ENCODE results near the gene EIF4E1B.

EIF4E1B gene

DNA sequence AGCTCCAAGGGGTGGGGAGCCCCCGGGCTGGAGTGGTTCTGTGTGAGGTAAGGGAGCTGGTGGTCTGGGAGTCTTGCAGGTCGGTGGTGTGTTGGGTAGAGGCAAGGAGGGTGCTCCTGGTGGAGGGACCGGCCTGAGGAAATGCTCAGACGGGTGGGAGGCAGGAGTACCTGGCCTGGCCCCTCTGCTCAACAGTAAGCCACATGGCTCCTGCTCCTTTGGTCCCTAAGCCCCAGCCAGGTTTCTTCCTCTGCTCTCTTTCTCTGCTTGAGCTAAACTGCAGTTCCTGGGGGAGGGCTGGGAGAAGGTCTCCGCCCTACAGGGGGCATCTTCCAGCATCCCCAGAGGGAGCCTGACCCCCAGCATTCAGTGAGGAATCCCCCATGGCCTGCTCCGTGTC is 34.0 kb downstream of the EIF4E1B start:
- DNase-seq (ENCODE audit: low spot score), result no peak

DNA sequence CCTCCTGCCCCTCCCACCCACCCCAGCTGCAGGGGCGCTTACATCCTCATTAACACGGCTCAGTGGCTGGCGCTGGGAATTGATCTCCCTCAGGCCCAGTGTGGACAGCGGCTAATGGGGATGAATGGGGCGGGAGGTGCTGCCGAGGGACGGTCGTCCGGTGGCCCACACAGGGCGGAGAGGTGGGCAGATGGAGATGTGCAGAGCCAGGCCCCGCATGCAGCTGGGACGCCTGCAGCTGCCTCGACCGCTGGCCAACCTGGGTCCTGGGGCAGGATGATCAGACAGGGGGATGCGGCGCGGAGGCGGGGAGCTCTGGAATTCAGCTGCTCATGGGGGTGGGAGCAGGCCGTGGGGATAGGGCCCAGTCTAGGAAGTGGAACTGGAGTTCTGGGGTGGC is 34.4 kb downstream of the EIF4E1B start:
- DNase-seq (ENCODE audit: low spot score), result no peak

DNA sequence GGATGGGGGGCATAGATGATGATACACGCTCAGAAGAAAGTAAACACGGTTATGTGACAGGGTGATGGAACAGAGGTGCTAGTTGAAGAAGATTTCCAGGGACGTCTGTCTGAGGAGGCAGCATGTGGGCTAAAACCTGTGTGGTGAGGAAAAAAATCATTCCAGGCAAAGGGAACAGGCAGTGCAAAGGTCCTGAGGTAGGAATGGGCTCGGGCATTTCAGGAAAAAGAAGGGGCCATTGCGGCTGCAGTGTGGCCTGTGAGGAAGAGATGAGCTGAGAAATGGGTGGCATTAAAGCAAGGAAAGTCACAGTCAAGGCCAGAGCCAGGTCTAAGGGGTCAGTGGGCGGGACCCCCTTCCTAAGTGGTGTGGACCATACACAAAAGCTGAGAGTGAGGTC is 35.0 kb downstream of the EIF4E1B start:
- DNase-seq (ENCODE audit: low spot score), result no peak

DNA sequence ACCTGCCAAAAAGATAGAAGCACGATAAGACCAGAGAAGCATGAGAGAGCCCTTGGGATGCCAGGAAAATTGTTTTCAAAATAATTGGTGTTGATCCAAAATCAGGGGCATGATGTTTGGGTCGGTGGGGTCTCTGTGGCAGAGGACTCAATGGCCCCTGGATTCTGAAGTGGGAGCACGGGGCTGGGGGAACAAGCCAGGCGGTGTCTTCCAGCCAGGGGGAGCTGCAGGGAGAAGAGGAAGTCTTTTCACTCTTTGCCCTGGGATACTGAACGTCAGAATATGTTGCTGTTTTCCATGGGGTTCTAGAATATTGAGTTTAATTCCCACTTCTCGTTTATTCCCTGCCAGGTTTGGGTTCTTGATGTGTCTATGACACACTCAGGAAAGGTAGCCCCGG is 37.2 kb downstream of the EIF4E1B start:
- DNase-seq (ENCODE audit: low spot score), result no peak

DNA sequence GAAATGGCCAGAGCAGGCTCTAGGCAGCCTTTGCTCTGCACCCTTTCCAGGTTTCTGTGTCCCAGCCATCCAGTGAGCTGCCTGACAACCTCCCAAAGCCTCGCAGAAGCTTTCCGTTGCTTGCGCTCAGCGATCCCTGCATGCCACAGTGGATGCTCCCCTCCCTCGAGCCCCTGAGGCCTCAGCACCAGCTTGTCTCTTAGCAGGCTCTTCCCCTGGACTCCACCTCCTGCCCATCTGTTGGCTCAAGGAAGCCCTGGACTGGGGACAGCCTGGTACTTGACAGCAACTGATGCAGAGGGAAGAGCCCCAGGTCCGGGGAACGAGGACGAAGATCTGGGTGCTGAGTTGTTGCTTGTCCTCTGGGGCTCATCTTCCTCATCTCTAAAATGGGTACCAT is 40.0 kb downstream of the EIF4E1B start:
- no peak for DNase-seq (ENCODE audit: low spot score)

DNA sequence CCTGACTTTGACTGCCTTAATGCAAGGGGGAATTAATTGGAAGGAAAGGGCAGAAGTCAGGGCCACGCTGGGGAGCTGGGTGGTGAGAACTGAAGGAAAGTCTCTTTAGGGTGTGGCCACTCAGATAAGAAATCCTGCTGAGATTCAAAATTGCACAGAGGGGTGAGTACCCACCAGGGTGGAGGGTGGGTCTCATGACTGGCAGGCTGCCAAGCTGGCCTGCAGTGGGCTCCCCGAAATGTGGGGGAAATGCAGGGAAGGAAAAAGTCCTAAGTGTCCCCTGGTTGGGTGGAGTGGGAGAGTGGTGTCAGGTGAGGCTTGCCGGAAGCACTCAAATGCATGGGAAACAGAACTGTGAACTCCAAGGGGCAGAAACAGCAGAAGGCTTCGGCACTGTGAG is 40.9 kb downstream of the EIF4E1B start:
- no peak for DNase-seq (ENCODE audit: low spot score)

DNA sequence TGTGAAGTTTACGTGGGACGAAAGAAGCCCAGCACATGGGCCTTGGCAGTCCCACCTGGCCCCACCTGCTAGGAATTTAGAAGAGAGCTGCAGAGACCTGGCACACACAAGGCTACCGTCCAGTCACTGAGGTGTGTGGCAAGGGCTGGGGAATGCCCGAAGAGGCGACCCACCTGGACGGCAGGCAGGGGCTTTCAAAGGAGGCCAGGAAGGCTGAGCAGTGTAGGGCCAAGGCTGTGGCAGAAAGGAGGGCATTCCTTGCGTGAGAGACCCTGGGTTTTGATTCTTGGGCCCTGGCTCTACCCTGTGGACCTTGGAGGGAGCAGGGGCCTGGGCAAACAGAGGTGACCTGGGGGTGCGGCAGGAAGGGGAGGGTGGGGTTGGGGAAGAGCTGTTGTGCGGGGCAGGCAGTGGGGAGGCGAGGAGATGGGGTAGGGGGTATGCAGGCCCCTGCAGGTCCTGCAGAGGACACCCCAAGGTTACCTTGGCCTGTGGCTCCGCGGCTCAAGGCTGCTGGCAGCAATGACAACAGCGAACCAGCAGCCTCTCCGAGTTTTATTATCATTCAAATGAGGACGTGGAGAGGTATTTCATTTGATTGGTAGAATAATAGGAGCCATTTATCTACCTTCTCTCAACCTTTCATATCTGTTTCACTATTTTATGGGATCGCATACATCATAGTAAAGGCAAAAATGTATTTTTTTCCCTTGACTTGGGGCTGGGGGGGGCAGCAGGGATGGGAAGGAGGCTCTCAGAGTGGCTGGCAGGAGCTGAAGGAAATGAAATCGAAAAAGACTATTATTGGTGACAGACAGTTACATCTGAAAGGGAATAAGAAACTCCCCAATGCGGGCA is 41.6 kb downstream of the EIF4E1B start:
- DNase-seq (ENCODE audit: low spot score), result no peak

DNA sequence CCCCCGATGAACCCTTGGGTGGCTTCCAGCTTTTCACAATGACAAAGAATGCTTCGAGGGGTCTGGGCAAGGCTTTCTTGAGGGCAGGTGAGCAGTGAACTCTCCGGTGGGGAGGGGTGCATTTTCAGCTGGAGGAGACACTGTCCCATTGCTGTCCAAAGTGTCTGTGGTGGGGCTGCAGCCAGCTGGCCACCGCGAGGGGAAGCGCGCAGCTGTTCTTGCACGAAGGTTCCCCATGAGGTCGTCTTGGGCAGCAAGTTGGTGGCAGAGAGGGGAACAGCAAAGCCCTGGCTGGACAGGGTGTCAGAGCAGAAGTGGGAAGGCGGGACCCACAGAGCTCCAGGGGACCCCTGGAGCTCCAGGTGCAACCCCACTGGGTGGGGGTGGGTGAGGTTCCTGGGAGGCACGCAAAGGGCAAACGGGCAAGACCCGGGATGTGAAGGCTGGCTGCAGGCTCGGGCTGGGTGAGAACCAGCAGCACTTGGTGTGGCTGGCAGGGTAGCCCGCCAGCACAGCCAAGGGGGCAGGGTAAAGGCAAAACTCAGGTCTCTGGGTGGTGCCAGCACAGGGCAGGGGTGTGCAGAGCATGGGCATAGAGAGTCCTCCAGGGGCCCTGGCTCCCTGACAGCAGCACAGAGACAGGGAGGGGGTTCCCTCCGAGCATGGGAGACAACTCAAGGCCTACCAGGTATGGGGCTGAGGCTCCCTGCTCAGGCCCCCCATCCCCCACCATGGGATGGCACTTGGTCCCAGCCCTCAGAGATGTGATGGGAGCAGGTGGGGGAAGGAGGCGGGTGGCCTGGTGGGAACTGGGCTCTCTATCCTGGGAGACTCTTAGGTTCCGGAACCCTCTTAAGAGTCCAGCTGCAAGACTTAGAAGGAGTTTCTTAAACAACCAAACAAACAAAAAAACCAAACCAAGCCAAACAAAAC is 43.4 kb downstream of the EIF4E1B start:
- no peak for DNase-seq (ENCODE audit: low spot score)

DNA sequence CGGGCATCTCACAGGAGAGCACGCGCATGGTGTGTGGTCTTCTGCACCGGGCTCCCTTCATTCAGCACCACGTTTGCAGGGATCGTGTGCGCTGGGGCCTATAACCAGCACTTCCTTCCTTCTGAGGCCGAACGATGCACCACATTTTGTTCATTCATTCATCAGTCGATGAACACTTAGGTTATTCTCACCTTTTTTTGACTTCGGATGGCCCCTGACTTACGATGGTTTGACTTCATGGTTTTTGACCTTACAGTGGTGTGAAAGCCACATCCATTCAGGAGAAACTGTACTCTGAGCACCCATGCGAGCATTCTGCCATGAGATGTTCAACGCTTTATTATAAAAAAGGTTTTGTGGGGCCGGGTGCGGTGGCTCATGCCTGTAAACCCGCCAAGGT is 44.3 kb downstream of the EIF4E1B start:
- DNase-seq (ENCODE audit: low spot score), result no peak

DNA sequence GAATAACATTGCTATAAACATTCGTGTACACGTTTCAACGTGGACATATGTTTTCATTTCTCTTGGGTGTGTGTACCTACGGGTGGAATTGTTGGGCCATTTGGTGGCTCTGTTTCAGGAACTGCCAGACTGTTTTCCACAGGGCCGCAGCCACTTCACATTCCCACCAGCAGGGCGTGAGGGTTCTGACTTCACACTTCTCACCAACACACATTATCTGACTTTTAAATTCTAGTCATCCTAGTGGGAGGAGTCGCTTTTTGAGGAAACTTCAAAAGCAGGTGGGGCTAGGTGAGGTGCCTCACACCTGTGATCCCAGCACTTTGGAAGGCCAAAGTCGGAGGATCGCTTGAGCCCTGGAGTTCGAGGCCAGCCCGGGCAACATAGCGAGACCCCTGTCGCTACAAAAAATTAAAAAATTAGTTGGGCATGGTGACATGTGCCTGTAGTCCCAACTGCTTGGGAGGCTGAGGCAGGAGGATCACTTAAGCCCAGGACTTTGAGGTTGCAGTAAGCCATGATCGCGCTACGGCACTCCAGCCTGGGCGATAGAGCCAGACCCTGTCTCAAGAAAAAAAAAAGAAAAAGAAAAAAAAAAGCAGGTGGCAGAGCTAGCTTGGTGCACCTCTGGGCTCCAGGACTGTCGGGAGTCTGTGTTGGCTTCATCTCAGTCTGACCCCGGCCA is 45.3 kb downstream of the EIF4E1B start:
- no peak for DNase-seq (ENCODE audit: low spot score)

DNA sequence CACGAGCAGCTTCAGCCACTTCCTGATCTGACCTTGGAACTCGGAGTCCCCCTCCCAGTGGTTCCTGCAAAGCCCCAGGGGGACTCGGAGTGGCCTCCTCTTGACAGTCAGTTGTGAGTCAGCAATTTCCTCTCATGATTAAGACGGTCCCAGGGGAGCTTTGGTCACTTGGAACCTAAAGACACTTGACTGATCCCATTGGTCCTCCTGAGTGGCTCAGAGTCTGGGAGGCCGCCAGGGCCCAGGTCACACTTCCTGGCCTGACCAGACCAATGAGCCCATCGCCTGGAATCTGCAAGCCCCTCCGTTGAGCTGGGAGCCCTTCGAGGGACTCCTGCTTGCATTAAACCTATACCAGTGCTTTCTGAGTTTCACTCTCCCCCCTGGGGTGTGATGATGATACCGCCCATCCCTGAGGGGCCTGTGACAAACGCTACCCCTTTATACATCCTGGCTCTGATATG is 45.9 kb downstream of the EIF4E1B start:
- DNase-seq (ENCODE audit: low spot score), result no peak

DNA sequence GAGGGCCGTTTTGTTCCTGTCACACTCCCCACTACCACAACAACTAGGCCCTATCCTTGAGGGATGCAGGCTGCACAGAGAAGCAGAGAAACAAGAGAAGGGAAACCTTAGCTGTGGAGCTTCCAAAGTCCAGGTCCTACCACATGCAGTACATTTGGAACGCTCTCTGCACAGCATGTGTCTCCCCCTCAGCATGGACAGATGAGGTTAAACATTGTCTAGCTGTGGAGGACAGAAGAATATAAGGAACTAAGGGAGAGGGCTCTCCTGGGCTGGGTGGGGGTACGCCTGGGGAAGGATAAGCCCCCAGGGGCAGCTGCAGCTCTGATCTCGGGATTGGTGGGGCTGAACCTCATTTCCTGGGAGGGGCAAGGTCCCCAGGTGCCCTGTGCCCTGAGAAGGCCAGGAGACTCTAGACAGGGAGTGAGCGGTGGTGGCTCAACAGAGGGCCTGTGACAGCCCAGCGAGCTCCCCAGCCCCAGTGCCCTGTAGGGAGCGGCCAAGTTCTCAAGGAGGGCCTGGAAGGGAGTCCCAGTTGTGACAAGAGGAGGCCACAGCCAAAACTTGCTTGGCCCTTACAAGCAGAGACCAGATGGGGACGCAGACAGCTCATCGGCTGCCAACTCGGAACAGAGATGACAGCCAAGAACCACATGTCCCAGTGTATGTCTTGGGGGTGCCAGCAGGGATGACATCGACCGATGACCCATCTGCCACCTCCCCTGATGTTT is 46.9 kb downstream of the EIF4E1B start:
- DNase-seq (ENCODE audit: low spot score), result no peak

DNA sequence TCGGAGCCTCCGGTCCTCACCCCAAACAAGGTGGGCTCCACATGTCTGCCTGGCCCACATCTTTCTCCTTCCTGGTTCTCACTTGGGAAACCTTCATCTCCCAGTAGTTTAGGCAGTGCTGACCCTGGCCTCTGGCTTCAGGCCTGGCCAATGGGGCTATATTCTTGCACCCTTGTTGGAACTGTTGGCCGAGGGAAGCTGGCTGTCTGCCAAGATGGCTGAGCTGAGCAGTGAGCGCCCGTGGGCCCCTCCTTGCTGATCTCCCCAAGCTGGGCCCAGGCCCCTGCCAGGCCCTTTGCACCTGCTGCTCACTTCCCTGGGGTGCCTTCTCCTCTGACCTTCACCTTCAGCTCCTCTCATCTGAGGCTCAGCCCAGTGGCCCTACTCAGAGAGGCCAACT is 48.1 kb downstream of the EIF4E1B start:
- DNase-seq (ENCODE audit: low spot score), result no peak

DNA sequence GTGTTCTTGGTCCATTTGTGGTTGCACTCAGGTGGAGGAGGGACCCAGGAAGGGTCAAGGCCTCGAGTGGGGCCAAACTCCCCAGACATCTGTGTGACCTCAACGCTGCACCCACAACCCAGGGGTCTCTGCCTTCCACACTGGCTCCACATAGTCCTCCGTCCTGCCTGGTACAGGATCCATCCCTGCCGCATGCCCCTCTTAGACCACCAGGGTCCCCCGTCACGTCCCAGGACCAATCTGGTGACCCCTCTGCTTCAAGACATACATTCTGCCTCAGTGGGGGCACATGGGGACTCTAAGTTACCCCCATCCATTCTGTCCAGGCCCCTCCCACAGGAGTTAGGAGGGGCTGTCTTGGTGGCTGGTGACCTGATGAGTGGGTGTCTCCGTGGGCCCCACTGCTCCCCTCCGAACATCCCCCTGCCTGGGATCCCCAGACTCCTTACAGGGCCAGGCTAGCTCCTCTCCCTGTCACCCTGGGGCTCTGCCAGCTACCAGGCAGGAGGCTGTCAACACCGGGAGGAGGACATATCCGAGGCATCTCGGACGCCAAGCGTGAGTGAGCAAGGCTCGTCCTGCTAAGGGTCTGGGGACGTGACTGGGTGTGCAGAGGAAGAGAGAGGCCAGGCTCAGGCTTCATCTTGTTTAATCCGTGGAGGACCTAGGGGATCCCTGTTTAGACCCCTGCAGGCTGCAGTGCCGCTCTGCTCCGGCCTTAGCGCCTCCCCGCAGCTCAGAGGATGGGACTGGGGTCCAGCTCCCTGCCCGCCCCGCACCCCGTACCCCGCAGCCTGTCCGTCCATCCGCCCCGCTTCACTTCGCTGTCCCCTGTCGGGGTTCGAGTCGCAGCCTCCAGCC is 49.1 kb downstream of the EIF4E1B start:
- no peak for DNase-seq (ENCODE audit: low spot score)

DNA sequence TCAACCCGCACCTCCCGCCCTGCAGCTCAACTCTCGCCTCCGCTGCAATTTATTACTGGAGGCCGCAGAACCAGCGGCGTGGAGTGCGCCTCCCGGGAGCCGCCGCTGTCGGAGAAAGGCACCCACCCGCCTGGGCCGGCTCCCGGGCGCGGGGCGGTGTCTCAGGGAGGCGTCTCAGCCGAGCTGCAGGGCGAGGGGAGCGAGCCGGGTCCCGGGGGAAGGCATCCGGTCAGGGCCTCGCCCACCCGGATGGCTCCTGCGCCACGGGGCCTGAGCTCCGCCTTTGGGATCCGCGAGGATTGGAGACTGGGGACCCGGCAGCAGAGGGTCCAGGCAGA is 49.7 kb downstream of the EIF4E1B start:
- no peak for DNase-seq (ENCODE audit: low spot score)

DNA sequence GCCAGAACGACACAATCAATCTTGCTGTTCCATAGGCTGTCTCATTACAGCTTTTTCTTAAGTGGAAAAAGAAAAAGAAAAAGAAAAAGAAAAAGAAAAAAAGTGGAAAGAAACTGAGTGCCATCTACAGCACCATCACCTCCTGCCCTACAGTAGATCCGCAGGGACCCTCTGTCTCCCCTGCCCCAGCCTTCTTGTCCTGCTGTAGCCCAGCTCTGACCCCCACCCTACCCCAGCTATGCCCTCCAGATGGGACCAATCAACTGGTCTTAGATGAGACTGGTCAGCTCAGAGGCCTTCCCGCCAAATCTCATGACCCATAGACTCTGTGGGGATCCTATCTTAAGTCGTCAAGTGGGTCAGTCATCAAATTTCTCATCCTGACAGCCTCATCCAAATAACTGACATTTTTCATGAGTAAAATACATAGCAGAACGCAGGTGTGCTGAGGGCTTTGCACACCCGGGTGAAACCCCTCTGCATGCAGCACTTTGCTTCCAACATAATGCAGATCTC is 51.6 kb downstream of the EIF4E1B start:
- DNase-seq (ENCODE audit: low spot score), result no peak

DNA sequence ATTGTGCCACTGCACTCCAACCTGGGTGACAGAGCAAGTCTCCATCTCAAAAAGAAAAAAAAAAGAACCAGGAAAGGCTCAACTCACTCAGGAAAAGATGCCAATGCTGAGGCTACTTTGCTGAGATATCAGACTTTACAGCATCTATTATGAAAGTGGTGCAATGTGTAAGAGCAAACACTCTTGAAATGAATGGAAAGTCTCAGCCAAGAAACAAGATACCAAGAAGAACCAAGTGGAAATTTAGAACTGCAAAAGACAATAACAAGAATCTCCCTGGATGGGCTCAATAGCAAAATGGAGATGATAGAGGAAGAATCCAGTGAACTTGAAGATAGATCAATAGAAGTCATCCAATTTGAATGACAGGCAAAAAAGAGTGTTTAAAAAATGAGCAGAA is 54.5 kb downstream of the EIF4E1B start:
- no peak for DNase-seq (ENCODE audit: low spot score)

DNA sequence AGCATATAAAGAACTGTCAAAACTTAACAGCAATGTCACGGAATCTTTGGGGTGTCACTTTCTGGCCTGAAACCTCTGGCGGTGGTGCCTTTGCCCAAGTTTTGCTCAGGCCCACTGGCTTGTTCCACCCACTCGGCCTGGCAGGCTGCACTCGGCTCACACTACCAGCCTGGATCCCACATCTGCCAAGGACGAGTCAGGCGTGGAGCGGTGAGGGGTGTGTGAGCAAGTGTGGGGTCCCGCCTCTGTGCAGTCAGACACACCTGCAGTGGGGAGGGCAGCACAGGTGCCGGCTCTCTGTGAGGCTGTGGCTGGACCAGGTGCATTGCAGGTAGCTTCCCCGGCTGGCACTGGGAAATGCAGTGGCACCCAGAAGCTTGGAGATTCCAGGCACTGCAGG is 56.8 kb downstream of the EIF4E1B start:
- DNase-seq (ENCODE audit: low spot score), result no peak

DNA sequence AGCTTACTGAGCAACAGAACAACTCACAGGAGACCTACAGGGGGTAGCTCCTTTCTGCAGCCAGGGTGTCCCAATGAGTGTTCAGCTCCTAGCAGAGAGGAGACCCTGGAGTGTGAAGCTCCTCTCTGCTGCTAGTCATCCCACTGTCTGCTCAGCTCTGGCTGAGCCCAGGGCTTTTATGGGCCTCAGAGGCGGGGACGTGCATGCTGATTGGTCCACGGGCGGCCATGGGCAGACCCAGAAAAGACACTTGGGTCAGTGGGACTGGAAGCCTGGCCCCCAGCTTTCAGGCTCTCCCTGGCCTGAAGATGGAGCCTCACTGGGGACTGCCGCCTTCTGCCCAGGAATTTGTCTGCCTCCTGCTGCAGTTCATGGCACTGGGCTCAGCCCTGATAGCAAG is 57.4 kb downstream of the EIF4E1B start:
- no peak for DNase-seq (ENCODE audit: low spot score)

DNA sequence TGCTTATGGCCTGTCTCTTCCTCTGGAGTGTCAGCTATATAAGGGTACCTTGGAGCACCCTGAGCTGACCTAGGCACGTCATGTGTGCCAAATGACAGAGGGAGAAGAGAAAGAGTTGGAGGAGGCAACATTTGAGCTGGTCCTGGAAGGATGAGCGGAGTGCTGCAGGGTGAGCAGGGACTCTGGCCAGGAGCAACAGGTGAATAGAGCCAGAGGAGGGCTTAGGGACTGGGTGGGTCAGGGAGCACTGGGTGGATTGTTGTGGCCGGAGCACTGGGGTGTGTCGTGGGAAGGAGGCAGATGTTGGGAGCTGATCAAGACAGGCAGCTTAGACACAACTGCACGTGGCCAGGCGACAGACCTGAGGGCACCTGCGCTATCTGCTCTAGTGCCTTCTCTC is 60.4 kb downstream of the EIF4E1B start:
- no peak for DNase-seq (ENCODE audit: low spot score)

DNA sequence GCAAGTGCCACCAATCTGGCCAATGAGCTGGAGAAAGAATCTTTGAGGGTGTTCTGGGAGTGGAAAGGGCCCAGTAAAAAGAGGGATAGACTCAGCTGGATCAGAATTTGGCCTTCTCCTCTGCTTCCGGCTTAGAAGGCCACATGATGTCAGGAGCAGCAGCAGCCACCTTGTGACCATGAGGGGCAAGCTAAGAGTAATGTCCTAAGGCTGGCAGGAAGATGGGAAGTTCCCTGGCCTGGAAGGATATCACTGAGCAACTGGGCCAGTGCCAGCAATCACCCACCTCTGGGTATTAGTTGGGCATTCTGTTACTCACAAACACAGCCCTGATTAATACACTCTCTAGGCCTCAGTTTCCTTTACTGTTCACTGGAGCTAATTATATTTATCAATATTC is 61.0 kb downstream of the EIF4E1B start:
- DNase-seq (ENCODE audit: low spot score), result no peak
